Ovary (tissue), 9 donors: Measurements from ENCODE around the gene ARHGEF35. TPM values are rescaled to one million over a fixed set of nuclear protein-coding genes. Genes with fewer than 3 reads are reported as not detected.

ENCODE experiments used
- DNase-seq, 5 donors: peaks; one replicate each; pipeline ENCODE4 v3.0.0-alpha.2; 2019 to 2020
- H3K27ac ChIP-seq, 2 donors: fragments of 200-600 bp; one replicate each; pipeline versions ENCODE4 v1.5.1 to v1.8.0; 2019 to 2022
- H3K27me3 ChIP-seq: fragments of 200-600 bp; one replicate; pipeline ENCODE4 v1.8.0; 2022
- H3K36me3 ChIP-seq: fragments of 200-600 bp; sonication (generic); one replicate; pipeline ENCODE4 v1.5.1; 2019
- H3K4me1 ChIP-seq: one replicate; pipeline ENCODE4 v1.8.1; 2013; ENCODE audit warnings: mild to moderate bottlenecking, moderate library complexity; ENCODE audit not compliant: insufficient read depth
- H3K4me3 ChIP-seq: fragments of 200-600 bp; sonication (generic); one replicate; pipeline ENCODE4 v1.5.1; 2017
- H3K9me3 ChIP-seq, 2 donors: fragments of 200-600 bp in 1 of 2; sonication (generic) in 1 of 2; one replicate each; pipeline versions ENCODE4 v1.5.1 to v1.8.1; 2013 to 2019; ENCODE audit warnings: mild to moderate bottlenecking in 1 of 2, moderate library complexity in 1 of 2
- CTCF ChIP-seq, 3 donors: fragments of 450-650 bp in 2 of 3; fragments of 200-600 bp in 1 of 3; IDR thresholded peaks; one replicate each; pipeline versions ENCODE4 v1.5.1 to v1.8.0; 2016 to 2022; ENCODE audit warnings: antibody characterized with exemption in 3 of 3, mild to moderate bottlenecking in 1 of 3
- EP300 ChIP-seq: sonication (generic); formaldehyde crosslinking; IDR thresholded peaks from one replicate; pipeline ENCODE4 v1.6.1; 2017; ENCODE audit warnings: antibody characterized with exemption
- POLR2A ChIP-seq: fragments of 450-650 bp; IDR thresholded peaks from one replicate; pipeline ENCODE4 v1.6.1; 2017; ENCODE audit warnings: antibody characterized with exemption, mild to moderate bottlenecking, moderate library complexity
- WGBS, 3 donors: extraction: QIAGEN DNeasy Blood & Tissue Kit in 1 of 3; methylation state at CpG; one replicate each; pipeline versions ENCODE4 v1.1.5 to v1.1.7; 2013 to 2017; 5-methylcytosine and 5-hydroxymethylcytosine counted together
- intact Hi-C, 4 donors: fragments of 100-400 bp; cut with DNase I; formaldehyde crosslinking; loops; one replicate each; pipeline versions ENCODE4 v1.11.0 to v1.15.1; 2022 to 2023
- polyA plus RNA-seq, 2 donors: library from polyadenylated mRNA; stranded (reverse); fragments of 200-250 nt in 1 of 2; fragments of 350-450 nt in 1 of 2; fragmentation: Illumina TruSeq in 1 of 2; extraction: RNeasy Lipid Tissue Mini Kit (QIAGEN cat#74804) in 1 of 2; gene quantifications; one replicate each; pipeline ENCODE4 v1.2.3, GENCODE V29; 2013 to 2014
- total RNA-seq, 7 donors: library from RNA; depleted of rRNA in 2 of 7; stranded (reverse); fragments of >200 nt in 2 of 7; fragmentation: NEBNext Ultra II Directional in 3 of 7; extraction: Animal tissue kit (Norgen Biotek cat#: 25700) in 3 of 7; gene quantifications; one replicate each; pipeline versions ENCODE4 v1.1.0 to v1.2.4, GENCODE V29; 2016 to 2023
- donor health status: DM: no; HTN: no; CAD: no; lungs with moderate emphysema.
- donor health status: DM: no; HTN: no; CAD: no.
- donor health status: Bipolar disorder and iron deficiency.
- donor health status: DM: yes; HTN: yes; CAD: no.
- donor health status: DM: no; HTN: no; CAD: no.
- donor health status: DM: yes; HTN: yes; CAD: no.

Gene ARHGEF35
- total and polyA plus RNA-seq, 9 donors = 2.9 to 14.8 (median 4.1) TPM

DNA sequence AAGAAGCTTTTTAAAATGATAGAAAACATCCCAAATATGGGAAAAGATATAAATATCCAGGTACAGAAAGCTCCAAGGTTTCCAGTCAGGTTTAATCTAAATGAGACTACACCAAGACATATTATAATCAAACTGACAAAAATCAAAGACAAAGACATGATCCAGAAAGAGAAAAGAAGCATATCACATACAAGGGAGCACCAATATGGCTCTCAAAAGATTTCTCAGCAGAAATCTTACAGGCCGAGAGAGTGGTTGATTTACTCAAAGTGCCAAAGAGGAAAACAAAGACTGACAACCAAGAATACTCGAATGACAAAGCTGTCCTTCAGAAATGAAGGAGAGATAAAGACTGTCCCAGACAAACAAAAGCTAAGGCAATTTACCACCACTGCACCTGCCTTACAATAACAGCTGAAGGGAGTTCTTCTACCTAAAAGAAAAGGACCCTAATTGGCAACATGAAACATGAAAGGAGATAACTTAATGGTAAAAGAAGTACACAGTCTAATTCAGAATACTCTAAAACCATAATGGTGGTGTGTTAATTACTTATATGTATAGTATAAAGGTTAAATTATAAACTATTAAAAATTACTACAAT is 47.3 kb downstream of the ARHGEF35 start:
- TF ChIP-seq CTCF (IDR thresholded peaks at IDR 0.05) = no peak
- no peak for TF ChIP-seq POLR2A
- TF ChIP-seq EP300 = no peak
- WGBS, 3 donors = 78 to 83% (median 79%) methylated on average over 2 of the region's 2 CpGs
- Histone ChIP-seq H3K27ac (no peak overlapping the region), H3K4me3 (no peak overlapping the region), H3K9me3 (peaks cover 0 to 2% of the 10 kb centered on the region in 2 donors), H3K27me3 (no peaks in the 10 kb centered on the region), H3K4me1 (no peaks in the 10 kb centered on the region), H3K36me3 (no peaks in the 10 kb centered on the region)
- no peak for DNase-seq
- intact Hi-C loops = no loop called here

- intact Hi-C loops = no loop called here
- peaks cover 0 to 2% of the 10 kb centered on the region in 2 donors for H3K9me3 ChIP-seq
- 93 to 95% (median 93%) methylated on average over 3 of the region's 3 CpGs for WGBS, 3 donors
- no peaks in the 10 kb centered on the region for H3K27me3 ChIP-seq
- TF ChIP-seq POLR2A (no peak), CTCF (IDR thresholded peaks at IDR 0.05) (no peak), EP300 (no peak)
- no peak for DNase-seq
- no peaks in the 10 kb centered on the region for H3K36me3 ChIP-seq
- no peak overlapping the region for H3K4me3 ChIP-seq
- H3K4me1 ChIP-seq = no peaks in the 10 kb centered on the region
- H3K27ac ChIP-seq = no peak overlapping the region
Observed at GRCh38 chr7:144144426-144144825, 51.2 kb downstream of the ARHGEF35 start.

DNA sequence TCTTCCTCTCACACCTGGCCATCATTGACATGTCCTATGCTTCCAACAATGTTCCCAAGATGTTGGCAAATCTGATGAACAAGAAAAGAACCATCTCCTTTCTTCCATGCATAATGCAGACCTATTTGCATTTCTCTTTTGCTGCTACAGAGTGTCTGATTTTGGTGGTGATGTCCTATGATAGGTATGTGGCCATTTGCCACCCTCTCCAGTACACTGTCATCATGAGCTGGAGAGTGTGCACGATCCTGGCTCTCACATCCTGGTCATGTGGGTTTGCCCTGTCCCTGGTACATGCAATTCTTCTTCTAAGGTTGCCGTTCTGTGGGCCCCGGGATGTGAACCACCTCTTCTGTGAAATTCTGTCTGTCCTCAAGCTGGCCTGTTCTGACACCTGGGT is 53.4 kb downstream of the ARHGEF35 start:
- H3K27me3 ChIP-seq = no peaks in the 10 kb centered on the region
- intact Hi-C loops = no loop called here
- H3K4me3 ChIP-seq = no peak overlapping the region

GRCh38 chr7:144137501-144137900 is 58.1 kb downstream of the ARHGEF35 start:
- Histone ChIP-seq H3K9me3 (no peaks in the 10 kb centered on the region), H3K27ac (no peak overlapping the region), H3K27me3 (no peaks in the 10 kb centered on the region), H3K4me3 (no peak overlapping the region), H3K36me3 (no peaks in the 10 kb centered on the region), H3K4me1 (no peaks in the 10 kb centered on the region)
- intact Hi-C loops = no loop called here
- no peak for TF ChIP-seq EP300
- TF ChIP-seq POLR2A = no peak
- TF ChIP-seq CTCF (IDR thresholded peaks at IDR 0.05) = no peak
- WGBS, 3 donors = 48 to 66% (median 60%) methylated on average over 1 of the region's 1 CpG
- DNase-seq = no peak

More for the DNA sequence above, 53.4 kb downstream of the ARHGEF35 start:
- WGBS, 3 donors = 82 to 87% (median 83%) methylated on average over 3 of the region's 3 CpGs
- H3K36me3 ChIP-seq = no peaks in the 10 kb centered on the region
- no peaks in the 10 kb centered on the region for H3K9me3 ChIP-seq
- TF ChIP-seq CTCF (IDR thresholded peaks at IDR 0.05) (no peak), POLR2A (no peak), EP300 (no peak)
- H3K27ac ChIP-seq = no peak overlapping the region
- no peaks in the 10 kb centered on the region for H3K4me1 ChIP-seq
- no peak for DNase-seq

Other genes with a start within 250 kb of the ARHGEF35 start
- not detected for gene OR2F1, start 241.0 kb downstream of the ARHGEF35 start, total RNA-seq
- not detected for gene OR2F1, start 241.0 kb downstream of the ARHGEF35 start, polyA plus RNA-seq
- not detected for gene OR6B1, start 195.5 kb downstream of the ARHGEF35 start, total RNA-seq
- not detected for gene OR6B1, start 195.5 kb downstream of the ARHGEF35 start, polyA plus RNA-seq
- gene OR2A5, start 146.9 kb downstream of the ARHGEF35 start, total RNA-seq = not detected
- gene OR2A5, start 146.9 kb downstream of the ARHGEF35 start, polyA plus RNA-seq = not detected
- not detected for gene OR2A25, start 126.0 kb downstream of the ARHGEF35 start, total RNA-seq
- gene OR2A25, start 126.0 kb downstream of the ARHGEF35 start, polyA plus RNA-seq = not detected
- not detected for gene OR2A12, start 109.6 kb downstream of the ARHGEF35 start, total RNA-seq
- not detected for gene OR2A12, start 109.6 kb downstream of the ARHGEF35 start, polyA plus RNA-seq
- gene OR2A2, start 86.2 kb downstream of the ARHGEF35 start, total RNA-seq = not detected
- gene OR2A2, start 86.2 kb downstream of the ARHGEF35 start, polyA plus RNA-seq = not detected
- not detected for gene OR2A14, start 72.7 kb downstream of the ARHGEF35 start, total RNA-seq
- not detected for gene OR2A14, start 72.7 kb downstream of the ARHGEF35 start, polyA plus RNA-seq
- 10 to 100 TPM in 1 of 7 donors, 1 to 10 TPM in 5, under 1 TPM in 1; 0.92 to 11.1 (median 1.5) TPM for gene CTAGE4, start 12.4 kb downstream of the ARHGEF35 start, total RNA-seq
- 1 to 10 TPM; 1.2 to 1.7 TPM for gene CTAGE4, start 12.4 kb downstream of the ARHGEF35 start, polyA plus RNA-seq
- gene OR2A42, start 43.8 kb upstream of the ARHGEF35 start, total RNA-seq = under 1 TPM in 6 of 7 donors, not detected in 1; 0.10 to 0.50 (median 0.22) TPM
- gene OR2A42, start 43.8 kb upstream of the ARHGEF35 start, polyA plus RNA-seq = under 1 TPM; 0.17 to 0.65 TPM
- 10 to 100 TPM in 1 of 7 donors, 1 to 10 TPM in 6; 2.8 to 22.6 (median 3.8) TPM for gene OR2A7, start 69.0 kb upstream of the ARHGEF35 start, total RNA-seq
- gene OR2A7, start 69.0 kb upstream of the ARHGEF35 start, polyA plus RNA-seq = 1 to 10 TPM in 1 of 2 donors, under 1 TPM in 1; 0.92 to 3.3 TPM
- 1 to 10 TPM in 2 of 7 donors, under 1 TPM in 5; 0.40 to 1.5 (median 0.87) TPM for gene CTAGE8, start 73.5 kb upstream of the ARHGEF35 start, total RNA-seq
- 1 to 10 TPM in 1 of 2 donors, not detected in 1; 2.0 TPM for gene CTAGE8, start 73.5 kb upstream of the ARHGEF35 start, polyA plus RNA-seq
- gene OR2A1, start 116.6 kb upstream of the ARHGEF35 start, total RNA-seq = 1 to 10 TPM in 1 of 7 donors, under 1 TPM in 6; 0.24 to 1.1 (median 0.40) TPM
- under 1 TPM; 0.16 to 0.27 TPM for gene OR2A1, start 116.6 kb upstream of the ARHGEF35 start, polyA plus RNA-seq
- gene ARHGEF5, start 159.6 kb upstream of the ARHGEF35 start, total RNA-seq = 10 to 100 TPM in 6 of 7 donors, 1 to 10 TPM in 1; 5.4 to 36.5 (median 11.2) TPM
- gene ARHGEF5, start 159.6 kb upstream of the ARHGEF35 start, polyA plus RNA-seq = 1 to 10 TPM; 4.0 to 9.6 TPM
- not detected for gene NOBOX, start 207.9 kb upstream of the ARHGEF35 start, total RNA-seq
- under 1 TPM in 1 of 2 donors, not detected in 1; 0.36 TPM for gene NOBOX, start 207.9 kb upstream of the ARHGEF35 start, polyA plus RNA-seq